ENCODE measurements around the gene DLX3.

DLX3 gene

DNA sequence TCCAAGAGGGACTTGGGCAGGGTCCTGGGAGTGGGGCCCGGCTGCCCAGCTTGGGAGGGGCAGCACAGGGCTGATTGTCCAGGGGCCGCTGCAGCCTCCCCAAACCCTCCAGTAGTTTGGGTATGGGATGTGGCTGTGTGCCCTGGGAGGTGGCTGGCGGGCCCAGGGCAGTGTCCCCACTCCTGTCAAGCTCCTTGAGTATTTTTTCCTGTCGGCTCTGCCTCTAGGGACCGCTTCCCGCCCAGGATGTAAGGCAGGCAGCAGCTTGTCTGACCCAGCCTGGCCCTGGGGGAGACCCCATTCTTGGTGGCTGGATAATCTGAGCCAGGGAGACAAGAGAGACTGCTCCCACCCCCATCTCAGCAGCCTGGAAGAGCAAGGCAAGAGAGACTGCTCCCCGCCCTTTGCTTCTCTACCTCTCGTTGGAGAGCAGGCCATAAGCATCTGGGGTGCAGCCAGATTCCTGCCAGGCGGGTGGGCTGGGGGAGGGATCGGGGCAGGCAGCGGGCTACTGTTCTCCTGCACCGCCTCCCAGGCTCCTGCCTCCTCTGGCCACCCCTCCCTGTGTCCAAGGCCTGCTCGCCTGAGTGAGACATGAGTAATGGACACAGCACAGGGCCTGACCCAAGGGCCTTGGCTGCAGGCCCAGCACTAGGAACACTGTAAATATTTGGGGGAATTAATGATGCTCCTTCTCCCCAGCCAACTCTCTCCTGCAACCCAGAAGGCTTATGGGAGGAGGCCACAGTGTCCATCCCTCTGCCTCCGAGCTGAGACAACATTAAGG lies 42.5 kb upstream of the DLX3 start:
- H3K4me3 ChIP-seq (ENCODE audit: control insufficient read depth, low read depth, low read length), result no peak overlapping the region
- TF ChIP-seq CTCF (IDR thresholded peaks at IDR 0.05; ENCODE audit: control insufficient read depth, insufficient read depth, low read depth, low read length, missing control alignments), result no peak
- DNase-seq (ENCODE audit: low read depth), result no peak

- TF ChIP-seq CTCF (IDR thresholded peaks at IDR 0.05; ENCODE audit: control insufficient read depth, insufficient read depth, low read depth, low read length, missing control alignments), result no peak
- no peak overlapping the region for H3K4me3 ChIP-seq (ENCODE audit: control insufficient read depth, low read depth, low read length)
- no peak for DNase-seq (ENCODE audit: low read depth)
Measured at GRCh38 chr17:50036455-50037261, 41.6 kb upstream of the DLX3 start.

DNA sequence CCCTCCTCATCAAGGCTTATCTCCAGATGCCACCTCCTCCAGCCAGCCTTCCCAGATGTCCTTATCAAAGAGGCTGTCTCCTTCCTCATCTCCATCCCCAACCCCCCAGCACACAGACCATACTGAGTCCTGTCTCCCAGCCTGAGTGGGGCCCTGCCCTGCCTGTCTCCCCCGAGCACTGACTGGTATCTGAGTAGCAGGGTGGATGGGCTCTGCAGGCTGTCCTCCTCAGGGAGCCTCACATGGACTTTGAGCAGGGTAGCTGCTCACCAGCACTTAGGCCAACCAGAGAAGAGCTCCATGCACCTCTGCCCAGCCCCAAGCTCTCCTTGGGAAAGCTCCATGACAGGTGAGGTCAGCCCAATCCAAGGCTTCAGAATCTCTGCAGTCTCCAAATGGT lies 40.9 kb upstream of the DLX3 start:
- no peak for DNase-seq (ENCODE audit: low read depth)
- TF ChIP-seq CTCF (IDR thresholded peaks at IDR 0.05; ENCODE audit: control insufficient read depth, insufficient read depth, low read depth, low read length, missing control alignments), result no peak
- no peak overlapping the region for H3K4me3 ChIP-seq (ENCODE audit: control insufficient read depth, low read depth, low read length)

- DNase-seq (ENCODE audit: low read depth), result no peak
- no peak overlapping the region for H3K4me3 ChIP-seq (ENCODE audit: control insufficient read depth, low read depth, low read length)
- TF ChIP-seq CTCF (IDR thresholded peaks at IDR 0.05; ENCODE audit: control insufficient read depth, insufficient read depth, low read depth, low read length, missing control alignments), result no peak
Measured at GRCh38 chr17:50035421-50035879, 40.4 kb upstream of the DLX3 start.

DNA sequence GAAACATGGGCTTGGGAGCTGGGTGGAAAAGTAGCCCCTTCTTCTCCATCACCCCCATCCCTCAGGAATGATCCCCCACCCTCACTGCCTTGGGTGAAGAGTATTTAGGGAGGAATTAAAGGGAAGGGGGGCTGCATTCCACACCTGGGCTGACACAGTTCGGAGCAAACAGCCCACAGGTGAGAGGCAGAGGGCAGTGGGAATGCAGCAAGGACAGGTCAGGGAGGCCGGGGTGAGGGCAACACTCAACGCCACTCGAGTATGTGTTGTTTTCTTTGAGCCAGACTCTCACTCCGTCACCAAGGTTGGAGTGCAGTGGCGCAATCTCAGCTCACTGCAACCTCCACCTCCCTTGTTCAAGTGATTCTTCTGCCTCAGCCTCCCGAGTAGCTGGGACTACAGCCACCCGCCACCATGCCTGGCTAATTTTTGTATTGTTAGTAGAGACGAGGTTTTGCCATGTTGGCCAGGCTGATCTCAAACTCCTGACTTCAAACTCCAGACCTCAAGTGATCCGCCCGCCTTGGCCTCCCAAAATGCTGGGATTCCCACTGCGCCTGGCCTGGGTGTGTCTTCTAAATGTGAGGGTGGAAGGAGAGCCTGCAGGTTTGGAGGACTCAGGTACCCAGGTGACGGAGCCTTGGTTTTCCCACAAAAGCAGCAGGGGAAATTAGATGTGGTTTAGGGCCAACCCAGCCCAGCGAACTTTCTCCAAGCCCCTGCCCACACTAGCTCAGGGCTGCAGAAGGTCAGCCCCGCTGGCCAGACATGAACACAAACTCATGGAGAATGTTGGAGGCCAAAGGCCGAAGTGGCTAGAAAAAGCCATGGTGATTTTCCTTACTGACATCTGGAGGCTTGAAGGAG lies 39.7 kb upstream of the DLX3 start:
- no peak overlapping the region for H3K4me3 ChIP-seq (ENCODE audit: control insufficient read depth, low read depth, low read length)
- no peak for DNase-seq (ENCODE audit: low read depth)
- no peak for TF ChIP-seq CTCF (IDR thresholded peaks at IDR 0.05; ENCODE audit: control insufficient read depth, insufficient read depth, low read depth, low read length, missing control alignments)

DNA sequence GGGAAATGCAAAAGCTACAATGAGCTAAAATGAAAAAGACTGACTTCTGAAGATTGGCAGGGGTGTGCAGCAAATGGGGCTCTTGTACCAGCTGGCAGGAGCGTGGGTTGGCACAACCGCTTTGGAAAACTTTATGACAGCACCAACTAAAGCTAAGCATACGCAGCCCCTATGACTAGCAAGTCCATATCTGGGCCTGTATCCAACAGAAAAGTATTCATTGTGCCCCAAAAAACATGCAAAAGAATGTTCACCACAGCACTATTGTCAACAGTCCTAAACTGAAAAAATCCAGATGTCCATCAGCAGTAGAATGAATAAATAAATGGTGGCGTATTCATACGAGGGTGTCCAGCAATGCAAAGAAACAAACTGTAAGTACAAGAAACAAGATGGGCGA lies 38.3 kb upstream of the DLX3 start:
- no peak overlapping the region for H3K4me3 ChIP-seq (ENCODE audit: control insufficient read depth, low read depth, low read length)
- TF ChIP-seq CTCF (IDR thresholded peaks at IDR 0.05; ENCODE audit: control insufficient read depth, insufficient read depth, low read depth, low read length, missing control alignments), result no peak
- DNase-seq (ENCODE audit: low read depth), result no peak

Data from AG09309 (cell line).